Measurements from ENCODE around the gene EPHB4. TPM values are rescaled to one million over a fixed set of nuclear protein-coding genes. Genes with fewer than 3 reads are reported as not detected.

The EPHB4 gene
- total and polyA plus RNA-seq, 2 of the 4 experiments (the other 2 are of a cell fraction), result 34.5 to 36.4 TPM

DNA sequence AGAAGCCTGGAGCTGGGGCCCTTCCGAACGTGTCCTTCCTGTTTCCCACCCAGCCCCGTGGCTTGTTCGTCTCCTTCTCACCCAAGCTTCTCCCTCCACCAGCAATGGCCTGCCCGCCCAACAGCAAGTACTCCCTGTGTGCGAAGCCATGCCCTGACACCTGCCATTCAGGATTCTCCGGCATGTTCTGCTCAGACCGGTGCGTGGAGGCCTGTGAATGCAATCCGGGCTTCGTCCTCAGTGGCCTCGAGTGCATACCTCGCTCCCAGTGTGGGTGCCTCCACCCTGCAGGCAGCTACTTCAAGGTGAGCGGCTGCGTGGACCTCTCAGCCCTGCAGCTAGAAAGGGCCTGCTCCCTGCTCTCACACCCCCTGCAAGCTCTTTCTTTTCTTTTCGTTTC lies 62.1 kb downstream of the EPHB4 start:
- Histone ChIP-seq H4K8ac (ENCODE audit: low read depth in 2 of 2, low read length in 2 of 2) (no peak overlapping the region), H2BK20ac (ENCODE audit: low read depth, low read length) (no peak overlapping the region), H4K20me1 (ENCODE audit: insufficient read depth, low read length) (no peaks in the 10 kb centered on the region), H3K4me2 (ENCODE audit: low read depth, low read length) (no peak overlapping the region), H3K4me3 (ENCODE audit: insufficient read depth, low read depth, low read length) (no peak overlapping the region), H3K27ac (ENCODE audit: insufficient read depth, low read length) (no peak overlapping the region), H3K14ac (replicated peaks; ENCODE audit: low read depth, low read length) (no peak overlapping the region), H3K36me3 (ENCODE audit: control insufficient read depth, insufficient read depth, low read length) (no peaks in the 10 kb centered on the region), H2BK120ac (ENCODE audit: low read depth, low read length) (no peak overlapping the region), H2AFZ (replicated peaks; ENCODE audit: low read length, poor library complexity) (no peak overlapping the region), H3K27me3 (ENCODE audit: control insufficient read depth, insufficient read depth, low read length) (peaks cover 47% of the 10 kb centered on the region), H3K56ac (ENCODE audit: extremely low read depth, insufficient read depth, low read length) (no peak overlapping the region), H3K23ac (ENCODE audit: low read depth, low read length) (no peak overlapping the region), H2BK5ac (ENCODE audit: low read depth, low read length, poor library complexity, severe bottlenecking) (no peak overlapping the region), H4K5ac (ENCODE audit: low read depth, low read length) (no peak overlapping the region), H2BK15ac (ENCODE audit: low read depth, low read length) (no peak overlapping the region), H3K9me3 (ENCODE audit: control insufficient read depth, insufficient read depth, low read length) (0 out of 2 replicates have a peak, but pooled peaks cover 2% of the 10 kb centered on the region), H3K9me1 (ENCODE audit: insufficient read depth, low read length) (no peaks in the 10 kb centered on the region), H2AK9ac (replicated peaks; ENCODE audit: low read depth, low read length, poor library complexity) (no peak overlapping the region), H4K91ac (ENCODE audit: insufficient read depth, low read depth, low read length) (no peak overlapping the region), H3K79me1 (ENCODE audit: low read depth in 1 of 2, low read length in 2 of 2) (no peaks in the 10 kb centered on the region), H3K18ac (ENCODE audit: low read depth, low read length) (no peak overlapping the region), H2AK5ac (ENCODE audit: low read depth, low read length) (no peak overlapping the region), H3K4me1 (ENCODE audit: control insufficient read depth, insufficient read depth, low read length) (no peaks in the 10 kb centered on the region), H3K4ac (ENCODE audit: low read depth, low read length) (no peak overlapping the region), H3K9ac (ENCODE audit: low read depth, low read length) (no peak overlapping the region)
- no TSS peak for BruUV-seq (replicated peaks)
- ATAC-seq (ENCODE audit: low read depth) (no peak), DNase-seq (no peak)
- TF ChIP-seq POLR2A (IDR thresholded peaks at IDR 0.05; ENCODE audit: low read depth, low read length), result no peak
- no peak for TF ChIP-seq MXI1 (IDR thresholded peaks at IDR 0.05; ENCODE audit: borderline replicate concordance, low read depth, low read length)
- no peak for TF ChIP-seq FOS (IDR thresholded peaks at IDR 0.05; ENCODE audit: low read depth, low read length)
- no peak for TF ChIP-seq MAZ (IDR thresholded peaks at IDR 0.05; ENCODE audit: borderline replicate concordance, low read depth, low read length)
- no peak for TF ChIP-seq BHLHE40 (IDR thresholded peaks at IDR 0.05; ENCODE audit: low read depth, low read length)
- TF ChIP-seq NFE2L2 (IDR thresholded peaks at IDR 0.05; ENCODE audit: low read depth, low read length), result no peak
- no peak for TF ChIP-seq RFX5 (IDR thresholded peaks at IDR 0.05; ENCODE audit: low read depth, low read length)
- no peak for TF ChIP-seq RCOR1 (IDR thresholded peaks at IDR 0.05; ENCODE audit: insufficient replicate concordance, low read length)
- TF ChIP-seq MAFK (IDR thresholded peaks at IDR 0.05; ENCODE audit: low read depth, low read length), result no peak
- TF ChIP-seq, protein P1, sequence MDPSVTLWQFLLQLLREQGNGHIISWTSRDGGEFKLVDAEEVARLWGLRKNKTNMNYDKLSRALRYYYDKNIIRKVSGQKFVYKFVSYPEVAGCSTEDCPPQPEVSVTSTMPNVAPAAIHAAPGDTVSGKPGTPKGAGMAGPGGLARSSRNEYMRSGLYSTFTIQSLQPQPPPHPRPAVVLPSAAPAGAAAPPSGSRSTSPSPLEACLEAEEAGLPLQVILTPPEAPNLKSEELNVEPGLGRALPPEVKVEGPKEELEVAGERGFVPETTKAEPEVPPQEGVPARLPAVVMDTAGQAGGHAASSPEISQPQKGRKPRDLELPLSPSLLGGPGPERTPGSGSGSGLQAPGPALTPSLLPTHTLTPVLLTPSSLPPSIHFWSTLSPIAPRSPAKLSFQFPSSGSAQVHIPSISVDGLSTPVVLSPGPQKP (IDR thresholded peaks at IDR 0.05; ENCODE audit: borderline replicate concordance, low read depth, low read length), result no peak
- no peak for TF ChIP-seq CHD1 (IDR thresholded peaks at IDR 0.05; ENCODE audit: low read depth, low read length)
- no peak for TF ChIP-seq CEBPB (IDR thresholded peaks at IDR 0.05; ENCODE audit: low read depth, low read length)
- TF ChIP-seq, protein P2, sequence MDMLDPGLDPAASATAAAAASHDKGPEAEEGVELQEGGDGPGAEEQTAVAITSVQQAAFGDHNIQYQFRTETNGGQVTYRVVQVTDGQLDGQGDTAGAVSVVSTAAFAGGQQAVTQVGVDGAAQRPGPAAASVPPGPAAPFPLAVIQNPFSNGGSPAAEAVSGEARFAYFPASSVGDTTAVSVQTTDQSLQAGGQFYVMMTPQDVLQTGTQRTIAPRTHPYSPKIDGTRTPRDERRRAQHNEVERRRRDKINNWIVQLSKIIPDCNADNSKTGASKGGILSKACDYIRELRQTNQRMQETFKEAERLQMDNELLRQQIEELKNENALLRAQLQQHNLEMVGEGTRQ (IDR thresholded peaks at IDR 0.05; ENCODE audit: low read depth, low read length), result no peak
- TF ChIP-seq, protein P3, sequence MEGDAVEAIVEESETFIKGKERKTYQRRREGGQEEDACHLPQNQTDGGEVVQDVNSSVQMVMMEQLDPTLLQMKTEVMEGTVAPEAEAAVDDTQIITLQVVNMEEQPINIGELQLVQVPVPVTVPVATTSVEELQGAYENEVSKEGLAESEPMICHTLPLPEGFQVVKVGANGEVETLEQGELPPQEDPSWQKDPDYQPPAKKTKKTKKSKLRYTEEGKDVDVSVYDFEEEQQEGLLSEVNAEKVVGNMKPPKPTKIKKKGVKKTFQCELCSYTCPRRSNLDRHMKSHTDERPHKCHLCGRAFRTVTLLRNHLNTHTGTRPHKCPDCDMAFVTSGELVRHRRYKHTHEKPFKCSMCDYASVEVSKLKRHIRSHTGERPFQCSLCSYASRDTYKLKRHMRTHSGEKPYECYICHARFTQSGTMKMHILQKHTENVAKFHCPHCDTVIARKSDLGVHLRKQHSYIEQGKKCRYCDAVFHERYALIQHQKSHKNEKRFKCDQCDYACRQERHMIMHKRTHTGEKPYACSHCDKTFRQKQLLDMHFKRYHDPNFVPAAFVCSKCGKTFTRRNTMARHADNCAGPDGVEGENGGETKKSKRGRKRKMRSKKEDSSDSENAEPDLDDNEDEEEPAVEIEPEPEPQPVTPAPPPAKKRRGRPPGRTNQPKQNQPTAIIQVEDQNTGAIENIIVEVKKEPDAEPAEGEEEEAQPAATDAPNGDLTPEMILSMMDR (conservative IDR thresholded peaks at IDR 0.05; ENCODE audit: low read depth, low read length), result no peak
- no peak for TF ChIP-seq RAD21 (IDR thresholded peaks at IDR 0.05; ENCODE audit: low read length)
- no peak for TF ChIP-seq SMC3 (IDR thresholded peaks at IDR 0.05; ENCODE audit: low read depth, low read length)
- ChIA-PET POLR2A (ENCODE audit: unreplicated experiment) (no interaction called here), CTCF (no interaction called here)
- 24% methylated on average over 5 of the region's 16 CpGs; no CpG with 5 or more reads in 1 of the 2 experiments for WGBS, 2 experiments (ENCODE audit: extremely low coverage in 2 of 2, insufficient read length in 1 of 2)
- in situ Hi-C loops (cut with MboI; ENCODE audit: low sequenced_read_pairs) (no loop called here), dilution Hi-C loops (cut with HindIII; ENCODE audit: low sequenced_read_pairs, unreplicated experiment) (no loop called here), intact Hi-C loops (cut with micrococcal nuclease) (no loop called here)

Data from IMR-90 (cell line).